IMR-90 (cell line): ENCODE results near the gene AUH. TPM values are rescaled to one million over a fixed set of nuclear protein-coding genes. Genes with fewer than 3 reads are reported as not detected.

Experiments used
- ATAC-seq: fragments of 200-7000 bp; cut with Tn5 transposase; 2 replicates; pipeline ENCODE4 v1.9.1; 2020; ENCODE audit warnings: low read depth, mild to moderate bottlenecking, moderate library complexity
- BruUV-seq: library from RNA; stranded (reverse); fragments of 400-500 nt; replicated peaks from 2 replicates; lab custom pipeline; 2021; lab: Mats Ljungman, UMichigan
- CTCF ChIA-PET: fragments of 300-600 bp; formaldehyde crosslinking; extraction: SDS; loops from one replicate; lab custom pipeline; 2021; ENCODE audit warnings: antibody characterized with exemption; lab: Yijun Ruan, JAX
- POLR2A ChIA-PET: fragments of 300-600 bp; sonication (Branson Sonifier 250); formaldehyde crosslinking; loops from one replicate; lab custom pipeline; 2022; ENCODE audit warnings: antibody characterized with exemption; ENCODE audit not compliant: unreplicated experiment; lab: Charles Lee
- DNase-seq: peaks from one replicate; pipeline ENCODE4 v3.0.0; 2013
- H2AFZ ChIP-seq: replicated peaks from 2 replicates; pipeline ENCODE3; 2013; ENCODE audit warnings: low read length, mild to moderate bottlenecking; ENCODE audit not compliant: poor library complexity
- H2AK5ac ChIP-seq: 2 replicates; pipeline ENCODE4 v1.6.1; 2013; ENCODE audit warnings: low read depth, low read length, inconsistent platforms
- H2AK9ac ChIP-seq: replicated peaks from 2 replicates; pipeline ENCODE3; 2013; ENCODE audit warnings: mild to moderate bottlenecking, low read depth, low read length, moderate library complexity; ENCODE audit not compliant: poor library complexity
- H2BK120ac ChIP-seq: 2 replicates; pipeline ENCODE4 v1.6.1; 2013; ENCODE audit warnings: low read depth, low read length, inconsistent platforms
- H2BK15ac ChIP-seq: 3 replicates; pipeline ENCODE4 v1.6.1; 2013; ENCODE audit warnings: low read depth, low read length, inconsistent platforms
- H2BK20ac ChIP-seq: 2 replicates; pipeline ENCODE4 v1.6.1; 2013; ENCODE audit warnings: low read depth, mild to moderate bottlenecking, inconsistent platforms, low read length, moderate library complexity
- H2BK5ac ChIP-seq: 2 replicates; pipeline ENCODE4 v1.6.1; 2013; ENCODE audit warnings: mild to moderate bottlenecking, low read depth, low read length, inconsistent platforms; ENCODE audit not compliant: poor library complexity, severe bottlenecking
- H3K14ac ChIP-seq: replicated peaks from 2 replicates; pipeline ENCODE4 v1.6.1; 2013; ENCODE audit warnings: low read depth, low read length, inconsistent platforms
- H3K18ac ChIP-seq: 2 replicates; pipeline ENCODE4 v1.6.1; 2013; ENCODE audit warnings: low read depth, low read length, control low read depth
- H3K23ac ChIP-seq: 2 replicates; pipeline ENCODE4 v1.6.1; 2013; ENCODE audit warnings: low read depth, low read length, inconsistent platforms
- H3K27ac ChIP-seq: 2 replicates; pipeline ENCODE4 v1.5.1; 2013; ENCODE audit warnings: mild to moderate bottlenecking, control low read depth, low read length; ENCODE audit not compliant: insufficient read depth
- H3K27me3 ChIP-seq: 2 replicates; pipeline ENCODE4 v1.6.1; 2013; ENCODE audit warnings: low read length; ENCODE audit not compliant: control insufficient read depth, insufficient read depth
- H3K36me3 ChIP-seq: 2 replicates; pipeline ENCODE4 v1.6.1; 2013; ENCODE audit warnings: low read length, mixed read lengths; ENCODE audit not compliant: control insufficient read depth, insufficient read depth
- H3K4ac ChIP-seq: 2 replicates; pipeline ENCODE4 v1.6.1; 2013; ENCODE audit warnings: low read depth, low read length, inconsistent platforms
- H3K4me1 ChIP-seq: 2 replicates; pipeline ENCODE4 v1.6.1; 2013; ENCODE audit warnings: low read length, mixed read lengths; ENCODE audit not compliant: control insufficient read depth, insufficient read depth
- H3K4me2 ChIP-seq: 2 replicates; pipeline ENCODE4 v1.6.1; 2013; ENCODE audit warnings: low read depth, mild to moderate bottlenecking, control low read depth, low read length, moderate library complexity
- H3K4me3 ChIP-seq: 2 replicates; pipeline ENCODE4 v1.5.1; 2013; ENCODE audit warnings: low read depth, mild to moderate bottlenecking, control low read depth, low read length, moderate library complexity; ENCODE audit not compliant: insufficient read depth
- H3K56ac ChIP-seq: 2 replicates; pipeline ENCODE4 v1.6.1; 2013; ENCODE audit warnings: low read length, inconsistent platforms; ENCODE audit not compliant: insufficient read depth; ENCODE audit errors: extremely low read depth
- H3K79me1 ChIP-seq, 2 experiments: 2 replicates each; pipeline ENCODE4 v1.6.1; 2013; ENCODE audit warnings: low read length in 2 of 2, inconsistent platforms in 1 of 2, low read depth in 1 of 2
- H3K9ac ChIP-seq: 2 replicates; pipeline ENCODE4 v1.6.1; 2013; ENCODE audit warnings: low read depth, low read length, control low read depth
- H3K9me1 ChIP-seq: 2 replicates; pipeline ENCODE4 v1.6.1; 2013; ENCODE audit warnings: low read length, inconsistent platforms; ENCODE audit not compliant: insufficient read depth
- H3K9me3 ChIP-seq: 2 replicates; pipeline ENCODE4 v1.6.1; 2013; ENCODE audit warnings: low read length; ENCODE audit not compliant: control insufficient read depth, insufficient read depth
- H4K20me1 ChIP-seq: 2 replicates; pipeline ENCODE4 v1.6.1; 2013; ENCODE audit warnings: low read length, inconsistent platforms; ENCODE audit not compliant: insufficient read depth
- H4K5ac ChIP-seq: 2 replicates; pipeline ENCODE4 v1.6.1; 2013; ENCODE audit warnings: mild to moderate bottlenecking, low read depth, low read length, control low read depth
- H4K8ac ChIP-seq, 2 experiments: 2 replicates each; pipeline ENCODE4 v1.6.1; 2013; ENCODE audit warnings: low read depth in 2 of 2, low read length in 2 of 2, control low read depth in 1 of 2, inconsistent platforms in 1 of 2
- H4K91ac ChIP-seq: 2 replicates; pipeline ENCODE4 v1.6.1; 2013; ENCODE audit warnings: low read depth, low read length, inconsistent platforms; ENCODE audit not compliant: insufficient read depth
- BHLHE40 ChIP-seq: fragments of 150-350 bp; IDR thresholded peaks from 2 replicates; pipeline ENCODE4 v1.6.1; 2016; ENCODE audit warnings: mild to moderate bottlenecking, low read depth, low read length
- CEBPB ChIP-seq: IDR thresholded peaks from 2 replicates; pipeline ENCODE4 v1.6.1; 2012; ENCODE audit warnings: low read depth, low read length, improper control_type of control experiment
- MAZ ChIP-seq: IDR thresholded peaks from 2 replicates; pipeline ENCODE4 v1.6.1; 2012; ENCODE audit warnings: low read depth, mild to moderate bottlenecking, low read length, improper control_type of control experiment, moderate library complexity, borderline replicate concordance
- RAD21 ChIP-seq: IDR thresholded peaks from 2 replicates; pipeline ENCODE4 v1.6.1; 2012; ENCODE audit warnings: low read length, improper control_type of control experiment
- RFX5 ChIP-seq: IDR thresholded peaks from 2 replicates; pipeline ENCODE4 v1.8.0; 2012; ENCODE audit warnings: low read depth, mild to moderate bottlenecking, low read length, moderate library complexity
- SMC3 ChIP-seq: fragments of 150-350 bp; IDR thresholded peaks from 2 replicates; pipeline ENCODE4 v1.6.1; 2016; ENCODE audit warnings: low read depth, mild to moderate bottlenecking, antibody characterized with exemption, low read length, moderate library complexity
- WGBS, 2 experiments: methylation state at CpG; one replicate each; pipeline versions ENCODE4 v1.1.5 to v1.1.7; 2013; ENCODE audit warnings: missing lambda C conversion rate in 2 of 2; ENCODE audit not compliant: insufficient read length in 1 of 2; ENCODE audit errors: extremely low coverage in 2 of 2; 5-methylcytosine and 5-hydroxymethylcytosine counted together
- dilution Hi-C: fragments of 300-500 bp; cut with HindIII; formaldehyde crosslinking; loops from one replicate; pipeline ENCODE4 v1.14.3; 2018; ENCODE audit warnings: low sequenced_read_pairs; ENCODE audit not compliant: unreplicated experiment
- in situ Hi-C: fragments of 300-500 bp; cut with MboI; formaldehyde crosslinking; loops from 3 replicates; pipeline ENCODE4 v1.14.3; 2019; ENCODE audit warnings: low sequenced_read_pairs, inconsistent platforms, mixed read lengths
- intact Hi-C: fragments of 100-400 bp; cut with micrococcal nuclease; formaldehyde crosslinking; loops from 2 replicates; pipeline ENCODE4 v1.10.0; 2022
- polyA plus RNA-seq, 3 experiments: library from polyadenylated mRNA; depleted of rRNA; stranded (reverse); fragments of >200 nt; gene quantifications; 2 replicates each; pipeline ENCODE4 v1.2.3, GENCODE V29; 2012; ENCODE audit warnings: low replicate concordance in 1 of 3
- total RNA-seq: library from RNA; depleted of rRNA; stranded (reverse); fragments of >200 nt; gene quantifications from 2 replicates; pipeline ENCODE4 v1.2.3, GENCODE V29; 2012

AUH gene
- total and polyA plus RNA-seq, 2 of the 4 experiments (the other 2 are of a cell fraction), result 5.9 to 8.1 TPM

DNA sequence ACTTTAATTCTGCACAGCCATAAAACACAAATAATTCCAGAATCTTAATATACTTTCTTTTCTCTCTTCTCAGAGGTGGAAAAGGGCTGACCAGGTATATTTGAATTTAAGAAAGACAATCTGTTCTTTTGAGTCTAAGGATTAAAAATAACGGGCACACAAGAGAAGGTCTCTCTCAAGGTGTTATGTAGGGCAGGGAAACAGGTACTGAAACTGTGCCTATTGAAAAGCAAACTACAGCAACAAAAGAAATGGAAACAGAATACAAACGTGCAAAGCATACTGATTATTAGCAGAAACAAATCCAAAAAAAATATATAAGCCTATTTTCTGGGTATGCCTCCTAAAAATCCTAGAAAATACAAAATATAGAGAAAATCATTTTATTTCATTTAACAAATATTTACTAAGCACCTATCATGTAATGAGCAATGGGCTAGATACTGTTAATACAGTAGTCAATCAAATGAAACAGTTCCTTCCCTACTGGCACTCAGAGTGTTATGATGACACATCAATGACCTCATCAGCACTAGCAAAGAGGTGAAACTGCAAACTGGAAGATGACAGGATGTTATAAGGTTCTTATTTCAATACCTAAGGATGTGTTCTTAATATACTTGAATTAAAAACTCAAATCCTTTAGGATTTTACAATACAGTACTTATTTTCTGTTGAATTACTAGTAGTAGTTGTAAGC is 87.7 kb downstream of the AUH start:
- no peak overlapping the region for H2AK5ac ChIP-seq
- no TSS peak for BruUV-seq
- no peak overlapping the region for H3K56ac ChIP-seq
- peaks cover 3% of the 10 kb centered on the region; the same call in 1 of the 2 replicates for H3K9me1 ChIP-seq
- no peak overlapping the region for H2BK5ac ChIP-seq
- H3K4me3 ChIP-seq, result no peak overlapping the region
- no peak overlapping the region for H3K9ac ChIP-seq
- ChIA-PET POLR2A (no interaction called here), CTCF (no interaction called here)
- intact Hi-C loops, result no loop called here
- H4K20me1 ChIP-seq, result no peaks in the 10 kb centered on the region
- H3K18ac ChIP-seq, result no peak overlapping the region
- H4K91ac ChIP-seq, result no peak overlapping the region
- H3K4ac ChIP-seq, result no peak overlapping the region
- no peak overlapping the region for H3K14ac ChIP-seq
- no peak overlapping the region for H4K5ac ChIP-seq
- H3K4me1 ChIP-seq, result no peaks in the 10 kb centered on the region
- WGBS, 2 experiments, result no CpG with 5 or more reads among the region's 2 CpGs
- H3K23ac ChIP-seq, result no peak overlapping the region
- H2BK120ac ChIP-seq, result no peak overlapping the region
- H3K9me3 ChIP-seq, result no peaks in the 10 kb centered on the region
- TF ChIP-seq RAD21, result no peak
- TF ChIP-seq SMC3, result no peak
- TF ChIP-seq CEBPB, result peak; percentile 48; the same call in 1 of the 2 replicates
- no peak for TF ChIP-seq BHLHE40
- TF ChIP-seq RFX5, result no peak
- no peak for TF ChIP-seq MAZ
- no peak overlapping the region for H2BK15ac ChIP-seq
- no peak overlapping the region for H3K27ac ChIP-seq
- dilution Hi-C loops, result no loop called here
- ATAC-seq (no peak), DNase-seq (peak; percentile 80)
- 0 out of 4 replicates have a peak, but pooled peaks cover 0 to 9% of the 10 kb centered on the region in 2 experiments for H3K79me1 ChIP-seq
- no peaks in the 10 kb centered on the region for H3K36me3 ChIP-seq
- no peaks in the 10 kb centered on the region for H3K27me3 ChIP-seq
- H2BK20ac ChIP-seq, result no peak overlapping the region
- no peak overlapping the region for H2AK9ac ChIP-seq
- in situ Hi-C loops, result no loop called here
- no peak overlapping the region for H3K4me2 ChIP-seq
- H2AFZ ChIP-seq, result no peak overlapping the region
- H4K8ac ChIP-seq, result no peak overlapping the region
